Lower leg skin (tissue), 3 donors: ENCODE results near the gene CYGB.

Experiments
- POLR2A ChIP-seq, 2 donors: fragments of 450-650 bp; IDR thresholded peaks; one replicate each; pipeline ENCODE4 v1.6.1; 2016 to 2017; ENCODE audit warnings: antibody characterized with exemption in 2 of 2, mild to moderate bottlenecking in 1 of 2, moderate library complexity in 1 of 2
- TF ChIP-seq, protein P1 (sequence below), 3 donors: fragments of 450-650 bp; IDR thresholded peaks; one replicate each; pipeline ENCODE4 v1.5.1; 2016; ENCODE audit warnings: antibody characterized with exemption in 3 of 3, mild to moderate bottlenecking in 3 of 3, moderate library complexity in 2 of 3

GRCh38 chr17:76501018-76501826 is 36.3 kb downstream of the CYGB start, which contains the start of gene RHBDF2:
- TF ChIP-seq, protein P1, sequence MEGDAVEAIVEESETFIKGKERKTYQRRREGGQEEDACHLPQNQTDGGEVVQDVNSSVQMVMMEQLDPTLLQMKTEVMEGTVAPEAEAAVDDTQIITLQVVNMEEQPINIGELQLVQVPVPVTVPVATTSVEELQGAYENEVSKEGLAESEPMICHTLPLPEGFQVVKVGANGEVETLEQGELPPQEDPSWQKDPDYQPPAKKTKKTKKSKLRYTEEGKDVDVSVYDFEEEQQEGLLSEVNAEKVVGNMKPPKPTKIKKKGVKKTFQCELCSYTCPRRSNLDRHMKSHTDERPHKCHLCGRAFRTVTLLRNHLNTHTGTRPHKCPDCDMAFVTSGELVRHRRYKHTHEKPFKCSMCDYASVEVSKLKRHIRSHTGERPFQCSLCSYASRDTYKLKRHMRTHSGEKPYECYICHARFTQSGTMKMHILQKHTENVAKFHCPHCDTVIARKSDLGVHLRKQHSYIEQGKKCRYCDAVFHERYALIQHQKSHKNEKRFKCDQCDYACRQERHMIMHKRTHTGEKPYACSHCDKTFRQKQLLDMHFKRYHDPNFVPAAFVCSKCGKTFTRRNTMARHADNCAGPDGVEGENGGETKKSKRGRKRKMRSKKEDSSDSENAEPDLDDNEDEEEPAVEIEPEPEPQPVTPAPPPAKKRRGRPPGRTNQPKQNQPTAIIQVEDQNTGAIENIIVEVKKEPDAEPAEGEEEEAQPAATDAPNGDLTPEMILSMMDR (IDR thresholded peaks at IDR 0.05), result no peak
- no peak for TF ChIP-seq POLR2A (IDR thresholded peaks at IDR 0.05)
